BLaER1 treated with 17β-estradiol and CSF1 and Interleukin-3, amounts not matched to agents 10 nM and 100 nM (cell line): ENCODE data around the gene BCL7A.

Experiments used
- H3K27ac ChIP-seq, 11 experiments: shearing (Covaris generic); formaldehyde crosslinking; 2 replicates each; pipeline ENCODE4 v1.8.1; 2022
- H3K27me3 ChIP-seq, 11 experiments: shearing (Covaris generic); formaldehyde crosslinking; 2 replicates each; pipeline ENCODE4 v1.8.1; 2022
- H3K36me3 ChIP-seq, 11 experiments: shearing (Covaris generic); formaldehyde crosslinking; 2 replicates each; pipeline ENCODE4 v1.8.1; 2022
- H3K4me1 ChIP-seq, 10 experiments: shearing (Covaris generic); formaldehyde crosslinking; 2 replicates each; pipeline ENCODE4 v1.8.1; 2022
- H3K4me2 ChIP-seq, 11 experiments: shearing (Covaris generic); formaldehyde crosslinking; 2 replicates each; pipeline ENCODE4 v1.8.1; 2022
- H3K4me3 ChIP-seq, 10 experiments: shearing (Covaris generic); formaldehyde crosslinking; 2 replicates each; pipeline ENCODE4 v1.8.1; 2022
- H3K9ac ChIP-seq, 11 experiments: shearing (Covaris generic); formaldehyde crosslinking; 2 replicates each; pipeline ENCODE4 v1.8.1; 2022
- H3K9me3 ChIP-seq, 11 experiments: shearing (Covaris generic); formaldehyde crosslinking; replicated peaks in 1 of 11; 2 replicates each; pipeline ENCODE4 v1.8.1; 2022
- H4K20me1 ChIP-seq, 11 experiments: shearing (Covaris generic); formaldehyde crosslinking; 2 replicates each; pipeline ENCODE4 v1.8.1; 2022
- Cebpa-rat ChIP-seq, 11 experiments: shearing (Covaris generic); IDR thresholded peaks; 2 replicates each; pipeline ENCODE4 v1.8.1; 2022

BCL7A gene

DNA sequence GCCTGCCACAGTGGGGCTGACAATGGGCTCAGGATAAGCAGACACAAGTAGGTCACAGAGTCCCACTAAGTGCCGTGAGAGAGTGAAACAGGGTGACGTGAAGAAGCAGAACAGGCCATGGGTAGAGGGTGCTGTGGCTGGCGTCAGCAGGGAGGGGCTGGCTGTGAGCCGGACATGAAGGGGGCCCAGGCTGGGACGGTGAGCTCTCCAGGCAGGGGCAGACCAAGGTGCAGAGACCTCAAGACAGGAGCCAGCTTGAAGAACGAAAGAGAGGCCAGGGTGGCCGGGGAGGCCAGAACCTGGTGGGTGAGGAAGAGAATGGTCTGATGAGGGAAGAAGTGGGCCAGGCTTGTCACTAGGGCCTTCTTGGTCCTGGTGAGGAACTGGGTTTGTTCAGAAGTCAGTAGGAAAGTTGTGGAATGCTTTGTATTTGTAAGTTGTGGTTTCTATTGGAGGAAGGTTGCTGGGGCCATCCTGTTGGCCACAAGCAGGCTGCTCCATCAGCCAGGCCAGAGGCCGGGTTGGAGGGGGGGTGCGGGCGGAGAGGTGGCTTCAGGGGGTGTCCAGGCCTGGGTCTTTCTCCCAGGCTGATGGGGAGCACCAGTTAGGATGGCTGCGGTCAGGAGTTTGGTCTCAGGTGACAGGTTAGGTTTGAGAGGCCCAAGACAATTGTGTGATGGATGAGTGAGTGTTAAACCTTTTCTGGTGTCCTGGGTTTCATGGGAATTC, 35.5 kb downstream of the BCL7A start:
- Histone ChIP-seq H4K20me1 (peaks cover 0 to 55% (median 7%) of the 10 kb centered on the region in 11 experiments; a peak in 9 of 22 replicates), H3K27ac (peak overlapping the region in 5 of 11 experiments; percentile 12 to 32 (median 13); a peak in 5 of 22 replicates)
- TF ChIP-seq Cebpa-rat (IDR thresholded peaks at IDR 0.05): no peak

DNA sequence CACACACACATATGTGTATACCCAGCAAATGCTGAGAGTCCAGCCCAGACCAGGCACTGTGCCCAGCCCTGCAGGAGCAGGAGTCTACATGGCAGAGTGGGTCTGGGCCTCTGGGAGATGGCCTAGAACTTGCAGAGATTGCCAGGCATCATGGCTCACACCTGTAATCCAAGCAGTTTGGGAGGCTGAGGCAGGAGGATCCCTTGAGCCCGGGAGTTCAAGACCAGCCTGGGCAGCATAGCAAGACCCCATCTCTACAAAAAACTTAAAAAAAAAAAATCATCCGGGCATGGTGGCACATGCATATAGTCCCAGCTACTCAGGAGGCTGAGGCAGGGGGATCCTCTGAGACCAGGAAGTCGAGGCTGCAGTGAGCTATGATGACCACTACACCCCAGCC, 36.1 kb downstream of the BCL7A start:
- Histone ChIP-seq H3K9ac (peak overlapping the region in 1 of 11 experiments; percentile 6; a peak in 1 of 22 replicates), H3K4me3 (no peak overlapping the region), H3K27me3 (no peaks in the 10 kb centered on the region), H3K4me2 (no peak overlapping the region), H4K20me1 (peaks cover 0 to 52% (median 7%) of the 10 kb centered on the region in 11 experiments; a peak in 9 of 22 replicates), H3K4me1 (peaks cover 9 to 13% (median 10%) of the 10 kb centered on the region in 10 experiments), H3K27ac (peak overlapping the region in 1 of 11 experiments; percentile 24; a peak in 2 of 22 replicates), H3K36me3 (peaks cover 15 to 83% (median 74%) of the 10 kb centered on the region in 11 experiments), H3K9me3 (no peaks in the 10 kb centered on the region)
- TF ChIP-seq Cebpa-rat (IDR thresholded peaks at IDR 0.05): no peak

More for the DNA sequence above, 35.5 kb downstream of the BCL7A start:
- Histone ChIP-seq H3K4me3 (no peak overlapping the region), H3K9me3 (no peaks in the 10 kb centered on the region), H3K9ac (peak overlapping the region in 6 of 11 experiments; percentile 6 to 26 (median 18); a peak in 4 of 22 replicates), H3K4me2 (no peak overlapping the region), H3K36me3 (peaks cover 15 to 87% (median 77%) of the 10 kb centered on the region in 11 experiments), H3K27me3 (no peaks in the 10 kb centered on the region), H3K4me1 (peaks cover 3 to 7% (median 4%) of the 10 kb centered on the region in 10 experiments)

DNA sequence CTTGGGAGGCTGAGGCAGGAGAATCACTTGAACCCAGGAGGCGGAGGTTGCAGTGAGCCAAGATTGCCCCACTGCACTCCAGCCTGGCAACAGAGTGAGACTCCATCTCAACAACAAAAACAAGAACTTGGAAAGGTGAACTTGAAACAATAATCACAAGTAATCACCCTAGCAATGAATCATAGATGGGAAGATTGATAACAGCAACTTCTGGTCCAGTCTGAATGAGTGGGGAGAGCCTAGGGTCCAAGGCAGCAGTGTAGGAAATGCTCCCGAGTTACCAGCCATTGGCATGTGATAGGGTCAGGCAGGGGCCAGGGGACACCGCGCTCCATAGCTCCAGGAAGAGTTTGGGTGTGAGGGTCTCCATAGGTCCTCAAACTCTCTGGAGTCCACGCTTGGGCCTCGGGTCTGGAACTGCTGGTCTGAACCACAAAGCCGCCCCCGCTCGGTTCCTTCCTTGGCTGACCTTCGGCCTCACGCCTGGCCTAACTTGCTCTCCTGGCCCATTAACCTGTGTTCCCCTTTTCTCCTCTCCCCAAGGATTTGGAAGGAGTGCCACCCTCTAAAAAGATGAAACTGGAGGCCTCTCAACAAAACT, 37.0 kb downstream of the BCL7A start:
- H3K27ac ChIP-seq: peak overlapping the region in 2 of 11 experiments; percentile 34 to 40; a peak in 1 of 22 replicates
- H3K4me3 ChIP-seq: no peak overlapping the region
- TF ChIP-seq Cebpa-rat (IDR thresholded peaks at IDR 0.05): no peak
- no peak overlapping the region for H3K4me2 ChIP-seq
- H3K4me1 ChIP-seq: peaks cover 18 to 22% (median 18%) of the 10 kb centered on the region in 10 experiments
- no peak overlapping the region for H3K9ac ChIP-seq
- no peaks in the 10 kb centered on the region for H3K27me3 ChIP-seq
- peaks cover 0 to 48% (median 7%) of the 10 kb centered on the region in 11 experiments; a peak in 9 of 22 replicates for H4K20me1 ChIP-seq
- H3K36me3 ChIP-seq: peaks cover 15 to 83% (median 74%) of the 10 kb centered on the region in 11 experiments
- no peaks in the 10 kb centered on the region for H3K9me3 ChIP-seq

DNA sequence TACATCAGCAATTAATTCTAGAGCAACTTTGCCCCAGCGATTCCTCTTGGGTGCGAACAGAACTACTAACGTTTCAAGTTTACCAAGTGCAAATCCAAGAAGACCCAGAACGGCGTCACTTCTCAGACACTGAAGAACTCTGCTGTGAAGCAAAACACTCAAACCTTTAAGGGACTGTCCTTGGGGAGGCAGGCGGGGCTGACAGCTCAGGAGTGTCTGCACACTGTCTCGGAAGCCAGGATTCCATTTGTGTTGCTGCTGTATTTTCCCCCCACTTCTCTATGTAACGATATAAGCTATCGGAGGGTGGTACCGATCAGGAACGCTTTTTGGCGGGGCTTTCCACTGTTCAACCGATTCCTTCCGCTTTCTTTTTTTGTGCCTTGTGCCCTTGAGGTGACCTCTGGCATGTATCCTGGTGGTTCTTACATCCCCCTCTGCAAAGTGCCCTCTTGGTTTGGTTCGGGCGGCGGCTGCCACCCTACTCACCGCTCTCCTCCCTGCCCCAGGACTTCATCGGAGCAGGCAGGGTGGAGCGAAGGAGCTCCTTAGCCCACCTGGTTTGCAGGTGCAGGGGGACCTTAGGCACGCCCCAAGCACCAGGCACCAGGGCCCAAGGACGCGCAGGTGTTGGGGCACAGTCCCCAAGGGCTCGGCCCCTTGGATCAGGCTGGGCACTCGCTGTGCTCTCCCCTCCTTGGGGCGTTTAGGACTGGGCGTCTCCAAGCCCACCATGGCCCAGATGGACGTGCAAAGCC, 37.7 kb downstream of the BCL7A start:
- Histone ChIP-seq H4K20me1 (peaks cover 0 to 48% (median 7%) of the 10 kb centered on the region in 11 experiments; a peak in 9 of 22 replicates), H3K36me3 (peaks cover 15 to 78% (median 73%) of the 10 kb centered on the region in 11 experiments), H3K4me3 (no peak overlapping the region)

DNA sequence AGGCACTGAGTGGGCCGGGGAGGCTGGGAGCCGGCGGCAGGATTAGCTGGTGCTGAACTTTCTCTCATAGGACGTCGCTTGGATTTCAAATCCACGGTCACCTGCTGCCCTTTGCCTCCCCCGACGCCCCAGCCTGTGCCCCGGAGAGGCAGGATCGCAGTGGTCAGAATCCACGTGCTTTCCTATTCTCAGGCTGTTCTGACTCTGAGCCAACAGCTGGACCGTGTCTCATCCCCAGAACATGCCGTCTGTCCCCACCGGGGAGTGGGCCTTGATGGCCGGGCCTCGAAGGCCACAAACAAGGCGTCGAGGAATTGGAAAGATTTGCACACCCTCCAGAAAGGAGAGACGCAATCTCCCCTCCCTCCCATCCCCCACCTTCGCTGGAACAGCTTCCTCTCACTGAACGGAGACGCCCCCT, 38.4 kb downstream of the BCL7A start:
- no peak overlapping the region for H3K4me2 ChIP-seq
- H3K36me3 ChIP-seq: peaks cover 15 to 71% (median 66%) of the 10 kb centered on the region in 11 experiments
- no peak overlapping the region for H3K4me3 ChIP-seq
- peak overlapping the region in 1 of 11 experiments; percentile 34; a peak in 2 of 22 replicates for H3K27ac ChIP-seq
- peaks cover 0 to 41% (median 4%) of the 10 kb centered on the region in 11 experiments; a peak in 8 of 22 replicates for H4K20me1 ChIP-seq
- no peak overlapping the region for H3K9ac ChIP-seq
- no peaks in the 10 kb centered on the region for H3K9me3 ChIP-seq
- TF ChIP-seq Cebpa-rat (IDR thresholded peaks at IDR 0.05): no peak
- H3K4me1 ChIP-seq: peaks cover 32 to 36% (median 33%) of the 10 kb centered on the region in 10 experiments
- H3K27me3 ChIP-seq: no peaks in the 10 kb centered on the region

More for the DNA sequence above, 37.7 kb downstream of the BCL7A start:
- H3K9me3 ChIP-seq: no peaks in the 10 kb centered on the region
- no peaks in the 10 kb centered on the region for H3K27me3 ChIP-seq
- TF ChIP-seq Cebpa-rat (IDR thresholded peaks at IDR 0.05): no peak
- H3K4me1 ChIP-seq: peaks cover 25 to 29% (median 26%) of the 10 kb centered on the region in 10 experiments
- H3K4me2 ChIP-seq: no peak overlapping the region
- H3K27ac ChIP-seq: peak overlapping the region in 4 of 11 experiments; percentile 12 to 40 (median 27); a peak in 5 of 22 replicates
- H3K9ac ChIP-seq: 0 out of 22 replicates have a peak overlapping the region, but pooled peaks of 1 of the 11 experiments have one; percentile 9

DNA sequence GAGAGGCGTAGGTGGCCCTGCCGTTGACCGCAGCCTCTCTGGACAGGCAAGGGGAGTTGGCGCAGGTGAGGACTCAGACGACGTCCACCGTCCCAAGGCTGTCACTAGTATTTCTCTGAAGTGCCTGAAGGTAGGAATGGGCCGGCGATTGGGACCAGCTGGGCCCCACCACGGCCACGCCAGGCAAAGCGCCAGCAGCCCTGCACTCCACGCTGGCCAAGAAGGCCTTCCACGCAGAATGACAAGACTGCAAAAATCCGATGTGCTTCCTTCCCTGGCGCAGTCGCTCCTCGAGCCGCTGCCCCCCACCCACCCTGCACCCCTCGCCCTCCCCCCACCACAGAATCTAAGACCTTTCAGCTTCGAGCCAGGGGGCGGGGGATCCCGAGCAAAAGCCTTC, 39.6 kb downstream of the BCL7A start:
- H3K27me3 ChIP-seq: no peaks in the 10 kb centered on the region
- no peak overlapping the region for H3K9ac ChIP-seq
- H3K9me3 ChIP-seq: no peaks in the 10 kb centered on the region
- H3K4me2 ChIP-seq: no peak overlapping the region
- peaks cover 0 to 38% (median 4%) of the 10 kb centered on the region in 11 experiments; a peak in 7 of 22 replicates for H4K20me1 ChIP-seq
- H3K4me1 ChIP-seq: peaks cover 44 to 48% (median 44%) of the 10 kb centered on the region in 10 experiments
- no peak for TF ChIP-seq Cebpa-rat (IDR thresholded peaks at IDR 0.05)
- peaks cover 12 to 59% (median 55%) of the 10 kb centered on the region in 11 experiments for H3K36me3 ChIP-seq
- no peak overlapping the region for H3K4me3 ChIP-seq
- H3K27ac ChIP-seq: no peak overlapping the region

DNA sequence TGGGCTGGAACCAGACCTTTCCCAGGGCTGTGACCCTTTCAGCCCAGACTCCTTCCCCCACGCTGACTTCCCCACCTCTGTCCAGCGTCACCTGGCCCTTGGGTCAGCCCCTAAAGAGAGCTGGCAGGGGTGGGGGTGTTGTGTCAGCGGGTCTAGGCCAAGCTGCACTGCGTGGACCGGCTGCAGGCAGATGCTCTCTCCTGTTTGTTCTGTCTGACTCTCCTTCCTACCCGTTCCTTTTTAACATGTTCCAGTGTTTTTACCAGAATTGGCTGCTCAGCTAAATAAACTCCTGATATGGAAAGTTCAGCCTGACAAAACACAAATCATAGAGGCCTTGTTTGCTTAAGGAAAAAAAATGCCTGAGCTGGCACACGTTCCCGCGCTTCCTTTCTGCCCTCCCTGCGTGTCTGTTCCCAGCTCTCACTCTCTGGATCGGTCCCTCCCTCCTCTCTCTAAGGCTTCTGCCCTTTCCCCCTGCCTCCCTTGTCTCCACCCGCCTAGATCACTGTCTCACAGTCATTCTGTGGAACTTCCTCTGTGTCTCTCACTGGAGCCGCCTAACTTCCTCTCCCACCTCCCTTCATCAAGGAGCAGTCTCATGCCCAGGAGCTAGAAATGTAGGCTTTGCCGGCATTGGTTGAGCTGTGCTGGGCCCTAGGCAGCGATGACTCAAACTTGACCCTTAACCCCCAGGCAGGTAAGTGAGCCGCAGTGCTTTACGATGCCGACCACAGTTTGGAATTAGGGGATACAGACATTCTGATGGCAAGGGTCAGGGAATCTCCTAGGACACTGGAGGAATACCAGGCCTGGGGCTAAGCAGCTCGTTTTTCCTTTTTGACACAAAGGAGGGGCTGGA, 41.4 kb downstream of the BCL7A start:
- H3K36me3 ChIP-seq: peaks cover 9 to 41% (median 36%) of the 10 kb centered on the region in 11 experiments
- H3K27ac ChIP-seq: peak overlapping the region; percentile 54 to 98 (median 88)
- H3K4me1 ChIP-seq: peaks cover 61 to 66% (median 62%) of the 10 kb centered on the region in 10 experiments
- H3K9me3 ChIP-seq: no peaks in the 10 kb centered on the region
- TF ChIP-seq Cebpa-rat (IDR thresholded peaks at IDR 0.05): no peak
- H3K27me3 ChIP-seq: no peaks in the 10 kb centered on the region
- peaks cover 0 to 20% (median 0%) of the 10 kb centered on the region in 11 experiments; a peak in 5 of 22 replicates for H4K20me1 ChIP-seq
- peak overlapping the region; percentile 56 to 87 (median 64) for H3K9ac ChIP-seq
- peak overlapping the region in 8 of 10 experiments; percentile 16 to 59 (median 36); a peak in 14 of 20 replicates for H3K4me3 ChIP-seq
- H3K4me2 ChIP-seq: peak overlapping the region; percentile 76 to 95 (median 88)
